BLaER1 treated with 17β-estradiol and CSF1 and Interleukin-3, amounts not matched to agents 10 nM and 100 nM (cell line): Measurements from ENCODE around the gene PLEK2.
"Not testable (repeated sequence)": the region's sequence is repeated elsewhere in the genome, so short reads cannot be mapped to it uniquely, and the experiment has no call there.

Experiments
- H3K27ac ChIP-seq, 11 experiments: shearing (Covaris generic); formaldehyde crosslinking; 2 replicates each; pipeline ENCODE4 v1.8.1; 2022
- H3K27me3 ChIP-seq, 11 experiments: shearing (Covaris generic); formaldehyde crosslinking; 2 replicates each; pipeline ENCODE4 v1.8.1; 2022
- H3K36me3 ChIP-seq, 11 experiments: shearing (Covaris generic); formaldehyde crosslinking; 2 replicates each; pipeline ENCODE4 v1.8.1; 2022
- H3K4me1 ChIP-seq, 10 experiments: shearing (Covaris generic); formaldehyde crosslinking; 2 replicates each; pipeline ENCODE4 v1.8.1; 2022
- H3K4me2 ChIP-seq, 11 experiments: shearing (Covaris generic); formaldehyde crosslinking; 2 replicates each; pipeline ENCODE4 v1.8.1; 2022
- H3K4me3 ChIP-seq, 10 experiments: shearing (Covaris generic); formaldehyde crosslinking; 2 replicates each; pipeline ENCODE4 v1.8.1; 2022
- H3K9ac ChIP-seq, 11 experiments: shearing (Covaris generic); formaldehyde crosslinking; 2 replicates each; pipeline ENCODE4 v1.8.1; 2022
- H3K9me3 ChIP-seq, 11 experiments: shearing (Covaris generic); formaldehyde crosslinking; replicated peaks in 1 of 11; 2 replicates each; pipeline ENCODE4 v1.8.1; 2022
- H4K20me1 ChIP-seq, 11 experiments: shearing (Covaris generic); formaldehyde crosslinking; 2 replicates each; pipeline ENCODE4 v1.8.1; 2022
- Cebpa-rat ChIP-seq, 11 experiments: shearing (Covaris generic); IDR thresholded peaks; 2 replicates each; pipeline ENCODE4 v1.8.1; 2022

The PLEK2 gene

GRCh38 chr14:67411820-67412421 lies at the start of gene PLEK2:
Gene PLEK2, minus strand, starts transcription at chr14:67412165. Its CDS starts 106 bp downstream, at chr14:67412059.
- H3K36me3 ChIP-seq: no peaks in the 10 kb centered on the region
- H3K4me1 ChIP-seq: peaks cover 14 to 35% (median 29%) of the 10 kb centered on the region in 10 experiments
- H3K27me3 ChIP-seq: no peaks in the 10 kb centered on the region
- H3K4me3 ChIP-seq: no peak within 1 kb of the TSS
- H3K9me3 ChIP-seq: peaks cover 0 to 7% (median 4%) of the 10 kb centered on the region in 11 experiments; a peak in 4 of 22 replicates
- no peak within 1 kb of the TSS for H3K9ac ChIP-seq
- H3K27ac ChIP-seq: no peak within 1 kb of the TSS
- H3K4me2 ChIP-seq: no peak within 1 kb of the TSS
- TF ChIP-seq Cebpa-rat (IDR thresholded peaks at IDR 0.05): no peak
- H4K20me1 ChIP-seq: no peaks in the 10 kb centered on the region

- Histone ChIP-seq H4K20me1 (no peaks in the 10 kb centered on the region), H3K4me1 (no peaks in the 10 kb centered on the region), H3K4me3 (no peak overlapping the region), H3K36me3 (no peaks in the 10 kb centered on the region), H3K27ac (no peak overlapping the region), H3K9ac (no peak overlapping the region), H3K9me3 (peaks cover 0 to 4% (median 0%) of the 10 kb centered on the region in 11 experiments; a peak in 1 of 22 replicates), H3K4me2 (no peak overlapping the region), H3K27me3 (no peaks in the 10 kb centered on the region)
- TF ChIP-seq Cebpa-rat (IDR thresholded peaks at IDR 0.05): no peak
These were observed 49.5 kb upstream of the PLEK2 start for GRCh38 chr14:67461341-67461985.

GRCh38 chr14:67459336-67459735 lies 47.4 kb upstream of the PLEK2 start:
- Histone ChIP-seq H3K36me3 (no peaks in the 10 kb centered on the region), H3K9me3 (peaks cover 0 to 5% (median 0%) of the 10 kb centered on the region in 11 experiments; a peak in 1 of 22 replicates), H4K20me1 (no peaks in the 10 kb centered on the region), H3K4me2 (no peak overlapping the region), H3K4me3 (no peak overlapping the region), H3K27me3 (no peaks in the 10 kb centered on the region), H3K9ac (no peak overlapping the region), H3K4me1 (no peaks in the 10 kb centered on the region), H3K27ac (no peak overlapping the region)
- TF ChIP-seq Cebpa-rat (IDR thresholded peaks at IDR 0.05): no peak

GRCh38 chr14:67457782-67458181 lies 45.8 kb upstream of the PLEK2 start:
- Histone ChIP-seq H3K36me3 (no peaks in the 10 kb centered on the region), H3K27me3 (no peaks in the 10 kb centered on the region), H3K4me1 (no peaks in the 10 kb centered on the region), H3K9ac (no peak overlapping the region), H3K27ac (no peak overlapping the region), H4K20me1 (no peaks in the 10 kb centered on the region), H3K4me2 (no peak overlapping the region), H3K9me3 (peaks cover 0 to 5% (median 0%) of the 10 kb centered on the region in 11 experiments; a peak in 1 of 22 replicates), H3K4me3 (no peak overlapping the region)
- no peak for TF ChIP-seq Cebpa-rat (IDR thresholded peaks at IDR 0.05)

GRCh38 chr14:67456732-67457131 lies 44.8 kb upstream of the PLEK2 start:
- Histone ChIP-seq H3K4me3 (no peak overlapping the region), H3K4me2 (no peak overlapping the region), H3K9ac (no peak overlapping the region), H3K4me1 (no peaks in the 10 kb centered on the region), H4K20me1 (no peaks in the 10 kb centered on the region), H3K27me3 (no peaks in the 10 kb centered on the region), H3K9me3 (peaks cover 0 to 5% (median 0%) of the 10 kb centered on the region in 11 experiments; a peak in 1 of 22 replicates), H3K36me3 (no peaks in the 10 kb centered on the region), H3K27ac (no peak overlapping the region)
- TF ChIP-seq Cebpa-rat (IDR thresholded peaks at IDR 0.05): no peak

- H4K20me1 ChIP-seq: no peaks in the 10 kb centered on the region
- no peak for TF ChIP-seq Cebpa-rat (IDR thresholded peaks at IDR 0.05)
- H3K9ac ChIP-seq: no peak overlapping the region
- no peak overlapping the region for H3K4me2 ChIP-seq
- H3K9me3 ChIP-seq: peaks cover 8 to 28% (median 24%) of the 10 kb centered on the region in 11 experiments; a peak in 21 of 22 replicates
- H3K27ac ChIP-seq: no peak overlapping the region
- no peaks in the 10 kb centered on the region for H3K4me1 ChIP-seq
- no peaks in the 10 kb centered on the region for H3K36me3 ChIP-seq
- H3K4me3 ChIP-seq: no peak overlapping the region
- H3K27me3 ChIP-seq: no peaks in the 10 kb centered on the region
These were observed 41.8 kb upstream of the PLEK2 start for GRCh38 chr14:67453575-67454300.

- not testable (repeated sequence) for H3K27me3 ChIP-seq, H3K4me2 ChIP-seq, H3K27ac ChIP-seq, H3K9ac ChIP-seq, H4K20me1 ChIP-seq, H3K4me3 ChIP-seq, H3K36me3 ChIP-seq, H3K4me1 ChIP-seq
- H3K9me3 ChIP-seq: peaks cover 8 to 26% (median 23%) of the 10 kb centered on the region in 11 experiments; a peak in 21 of 22 replicates
These were observed 39.7 kb upstream of the PLEK2 start for GRCh38 chr14:67451667-67452066.

GRCh38 chr14:67449096-67449495 lies 37.1 kb upstream of the PLEK2 start:
- TF ChIP-seq Cebpa-rat (IDR thresholded peaks at IDR 0.05): no peak

GRCh38 chr14:67447033-67447381 lies 35.0 kb upstream of the PLEK2 start:
- no peaks in the 10 kb centered on the region for H3K27me3 ChIP-seq
- H3K4me3 ChIP-seq: no peak overlapping the region
- no peak overlapping the region for H3K4me2 ChIP-seq
- peaks cover 8 to 25% (median 23%) of the 10 kb centered on the region in 11 experiments; a peak in 21 of 22 replicates for H3K9me3 ChIP-seq
- TF ChIP-seq Cebpa-rat (IDR thresholded peaks at IDR 0.05): no peak
- H3K36me3 ChIP-seq: no peaks in the 10 kb centered on the region
- H4K20me1 ChIP-seq: no peaks in the 10 kb centered on the region; a peak in 1 of 22 replicates
- no peak overlapping the region for H3K27ac ChIP-seq
- no peak overlapping the region for H3K9ac ChIP-seq
- no peaks in the 10 kb centered on the region for H3K4me1 ChIP-seq

More at GRCh38 chr14:67449096-67449495, 37.1 kb upstream of the PLEK2 start:
- H3K4me2 ChIP-seq: no peak overlapping the region
- no peaks in the 10 kb centered on the region; a peak in 1 of 22 replicates for H4K20me1 ChIP-seq
- H3K4me3 ChIP-seq: no peak overlapping the region
- H3K27me3 ChIP-seq: no peaks in the 10 kb centered on the region
- H3K9ac ChIP-seq: no peak overlapping the region
- H3K27ac ChIP-seq: no peak overlapping the region
- H3K4me1 ChIP-seq: no peaks in the 10 kb centered on the region
- H3K9me3 ChIP-seq: peaks cover 8 to 25% (median 23%) of the 10 kb centered on the region in 11 experiments; a peak in 21 of 22 replicates
- no peaks in the 10 kb centered on the region for H3K36me3 ChIP-seq
